GM23248 (cell line): ENCODE data around the gene HEXIM2. TPM values are rescaled to one million over a fixed set of nuclear protein-coding genes. Genes with fewer than 3 reads are reported as not detected.

Experiments used
- DNase-seq: peaks from one replicate; pipeline ENCODE4 v3.0.0-alpha.2; 2015
- H2AFZ ChIP-seq: fragments of 200-600 bp; sonication (generic); 2 replicates; pipeline ENCODE4 v1.6.1; 2016; ENCODE audit warnings: antibody characterized with exemption
- H3F3A ChIP-seq: fragments of 200-600 bp; sonication (generic); 2 replicates; pipeline ENCODE4 v1.6.1; 2016; ENCODE audit warnings: mild to moderate bottlenecking, antibody characterized with exemption, mixed run types; ENCODE audit not compliant: insufficient read depth
- H3K27ac ChIP-seq: fragments of 200-600 bp; sonication (generic); 2 replicates; pipeline ENCODE4 v1.5.1; 2016; ENCODE audit warnings: mild to moderate bottlenecking
- H3K27me3 ChIP-seq: fragments of 200-600 bp; sonication (generic); replicated peaks from 2 replicates; pipeline ENCODE4 v1.6.1; 2016; ENCODE audit warnings: mild to moderate bottlenecking; ENCODE audit not compliant: insufficient read depth
- H3K36me3 ChIP-seq: fragments of 200-600 bp; sonication (generic); 2 replicates; pipeline ENCODE4 v1.6.1; 2016; ENCODE audit warnings: low read depth, mild to moderate bottlenecking
- H3K4me1 ChIP-seq: fragments of 200-600 bp; sonication (generic); 2 replicates; pipeline ENCODE4 v1.6.1; 2016; ENCODE audit warnings: mild to moderate bottlenecking; ENCODE audit not compliant: insufficient read depth
- H3K4me2 ChIP-seq: fragments of 200-600 bp; sonication (generic); one replicate; pipeline ENCODE4 v1.6.1; 2016; ENCODE audit warnings: mild to moderate bottlenecking; ENCODE audit not compliant: unreplicated experiment
- H3K4me3 ChIP-seq: fragments of 200-600 bp; sonication (generic); 2 replicates; pipeline ENCODE4 v1.5.1; 2016; ENCODE audit warnings: mild to moderate bottlenecking
- H3K79me2 ChIP-seq: fragments of 200-600 bp; sonication (generic); 2 replicates; pipeline ENCODE4 v1.6.1; 2016; ENCODE audit warnings: mild to moderate bottlenecking; ENCODE audit not compliant: insufficient read depth
- H3K9ac ChIP-seq: fragments of 200-600 bp; sonication (generic); 2 replicates; pipeline ENCODE4 v1.6.1; 2016; ENCODE audit warnings: mild to moderate bottlenecking
- H3K9me2 ChIP-seq: fragments of 200-600 bp; sonication (generic); 2 replicates; pipeline ENCODE4 v1.6.1; 2016; ENCODE audit warnings: mixed run types, mild to moderate bottlenecking, moderate library complexity; ENCODE audit not compliant: insufficient read depth
- H3K9me3 ChIP-seq: fragments of 200-600 bp; sonication (generic); one replicate; pipeline ENCODE4 v1.6.1; 2017; ENCODE audit warnings: low read depth
- H4K20me1 ChIP-seq: fragments of 200-600 bp; sonication (generic); 2 replicates; pipeline ENCODE4 v1.6.0; 2016; ENCODE audit not compliant: insufficient read depth
- EZH2 ChIP-seq: fragments of 200-600 bp; sonication (generic); IDR thresholded peaks from 2 replicates; pipeline ENCODE4 v1.6.1; 2018; ENCODE audit warnings: antibody characterized with exemption, mild to moderate bottlenecking; ENCODE audit not compliant: insufficient read depth, poor library complexity, severe bottlenecking
- EZH2phosphoT487 ChIP-seq: fragments of 200-600 bp; sonication (generic); IDR thresholded peaks from 2 replicates; pipeline ENCODE4 v1.6.1; 2018; ENCODE audit warnings: antibody characterized with exemption, moderate library complexity, mild to moderate bottlenecking, low read depth; ENCODE audit not compliant: insufficient read depth
- WGBS, 2 experiments: methylation state at CpG; one replicate each; pipeline ENCODE4 v1.1.6; 2015 to 2017; ENCODE audit warnings: low lambda C conversion rate in 2 of 2, low coverage in 1 of 2; ENCODE audit errors: missing lambda C conversion rate in 2 of 2; 5-methylcytosine and 5-hydroxymethylcytosine counted together
- in situ Hi-C: fragments of 300-500 bp; cut with MboI; formaldehyde crosslinking; loops from 2 replicates; pipeline ENCODE4 v1.15.0; 2020
- polyA plus RNA-seq: library from polyadenylated mRNA; unstranded; fragments of >200 nt; fragmentation: Nextera tagmentation; extraction: Ambion mirVana; gene quantifications from 2 replicates; pipeline ENCODE4 v1.2.1, GENCODE V29; 2016
- total RNA-seq: library from RNA; depleted of rRNA; stranded (reverse); fragments of >200 nt; shearing (Covaris generic); gene quantifications from 2 replicates; pipeline ENCODE4 v1.2.3, GENCODE V29; 2014

HEXIM2 gene
- total and polyA plus RNA-seq, 2 experiments from 2014 or later = 4.8 to 8.6 TPM

- Histone ChIP-seq H3K4me2 (peak overlapping the region; percentile 80), H3K9me3 (no peaks in the 10 kb centered on the region), H3F3A (no peaks in the 10 kb centered on the region), H3K27me3 (no peaks in the 10 kb centered on the region), H3K9ac (peak overlapping the region; percentile 76), H3K4me1 (peaks cover 23% of the 10 kb centered on the region), H2AFZ (peak overlapping the region; percentile 87), H4K20me1 (no peaks in the 10 kb centered on the region), H3K27ac (no peak overlapping the region), H3K36me3 (no peaks in the 10 kb centered on the region), H3K4me3 (peak overlapping the region; percentile 77), H3K79me2 (peaks cover 29% of the 10 kb centered on the region; the same call in 1 of the 2 replicates), H3K9me2 (no peaks in the 10 kb centered on the region)
- WGBS, 2 experiments = 4% methylated on average over 27 to 43 of the region's 46 CpGs
- in situ Hi-C loops = no loop called here
- peak; percentile 56 for DNase-seq
- TF ChIP-seq EZH2 (no peak), EZH2phosphoT487 (no peak)
Measured at GRCh38 chr17:45131616-45132319, 29.9 kb upstream of the HEXIM2 start.

- H3F3A ChIP-seq = no peaks in the 10 kb centered on the region
Measured at GRCh38 chr17:45132320-45132571, 29.4 kb upstream of the HEXIM2 start, which contains the start of gene PLCD3. TSS of gene PLCD3 (minus strand) at chr17:45132515. CDS start at chr17:45132410, 105 bp downstream.

GRCh38 chr17:45132572-45133463 is 28.9 kb upstream of the HEXIM2 start:
- peak overlapping the region; percentile 82 for H3K9ac ChIP-seq
- no peaks in the 10 kb centered on the region for H3K36me3 ChIP-seq
- H3K27me3 ChIP-seq = no peaks in the 10 kb centered on the region
- peak overlapping the region; percentile 77 for H3K4me3 ChIP-seq
- H3K27ac ChIP-seq = peak overlapping the region; percentile 75
- H3K9me3 ChIP-seq = no peaks in the 10 kb centered on the region
- peak overlapping the region; percentile 77 for H3K4me2 ChIP-seq
- TF ChIP-seq EZH2phosphoT487 (no peak), EZH2 (no peak)
- H4K20me1 ChIP-seq = no peaks in the 10 kb centered on the region
- no peaks in the 10 kb centered on the region for H3K9me2 ChIP-seq
- in situ Hi-C loops = no loop called here
- peaks cover 18% of the 10 kb centered on the region for H3K4me1 ChIP-seq
- DNase-seq = peak; percentile 90
- peak overlapping the region; percentile 89 for H2AFZ ChIP-seq
- no peaks in the 10 kb centered on the region for H3F3A ChIP-seq
- WGBS, 2 experiments = 1% methylated on average over 56 to 60 of the region's 71 CpGs
- peaks cover 26% of the 10 kb centered on the region; the same call in 1 of the 2 replicates for H3K79me2 ChIP-seq

More at GRCh38 chr17:45132320-45132571, 29.4 kb upstream of the HEXIM2 start, which contains the start of gene PLCD3:
- H3K9ac ChIP-seq = peak within 1 kb of the TSS; percentile 82
- H3K9me3 ChIP-seq = no peaks in the 10 kb centered on the region
- peak within 1 kb of the TSS; percentile 77 for H3K4me3 ChIP-seq
- in situ Hi-C loops = no loop called here
- no peaks in the 10 kb centered on the region for H4K20me1 ChIP-seq
- peak within 1 kb of the TSS; percentile 80 for H3K4me2 ChIP-seq
- H3K36me3 ChIP-seq = no peaks in the 10 kb centered on the region
- peak within 1 kb of the TSS; percentile 89 for H2AFZ ChIP-seq
- peaks cover 23% of the 10 kb centered on the region for H3K4me1 ChIP-seq
- H3K9me2 ChIP-seq = no peaks in the 10 kb centered on the region
- no peaks in the 10 kb centered on the region for H3K27me3 ChIP-seq
- peak within 1 kb of the TSS; percentile 75 for H3K27ac ChIP-seq
- peaks cover 26% of the 10 kb centered on the region; the same call in 1 of the 2 replicates for H3K79me2 ChIP-seq
- no peak for DNase-seq
- TF ChIP-seq EZH2 = no peak
- no peak for TF ChIP-seq EZH2phosphoT487
- 0 to 1% methylated on average over 13 to 36 of the region's 36 CpGs for WGBS, 2 experiments

GRCh38 chr17:45135192-45135977 is 26.3 kb upstream of the HEXIM2 start, which contains the start of gene ACBD4:
TSS of gene ACBD4 (plus strand) at chr17:45135687. CDS start at chr17:45136145, 458 bp downstream.
- Histone ChIP-seq H3K4me2 (peak within 1 kb of the TSS; percentile 78), H3K4me1 (peaks cover 11% of the 10 kb centered on the region), H3K9me2 (no peaks in the 10 kb centered on the region), H3K9me3 (no peaks in the 10 kb centered on the region), H3K36me3 (no peaks in the 10 kb centered on the region), H3K9ac (peak within 1 kb of the TSS; percentile 75), H3K4me3 (peak within 1 kb of the TSS; percentile 78), H3K27ac (no peak within 1 kb of the TSS), H3K79me2 (peaks cover 14% of the 10 kb centered on the region; the same call in 1 of the 2 replicates), H4K20me1 (no peaks in the 10 kb centered on the region), H2AFZ (peak within 1 kb of the TSS; percentile 82), H3K27me3 (no peaks in the 10 kb centered on the region), H3F3A (no peaks in the 10 kb centered on the region)
- no peak for TF ChIP-seq EZH2phosphoT487
- TF ChIP-seq EZH2 = no peak
- in situ Hi-C loops = loop anchor here (5.0 kb wide), 1 partner anchor 62 kb away; no protein-coding TSS in a partner anchor
- WGBS, 2 experiments = 6 to 8% methylated on average over 37 to 40 of the region's 40 CpGs
- DNase-seq = peak; percentile 98
